PC-9 (cell line): Measurements from ENCODE around the gene ACSM5. TPM values are rescaled to one million over a fixed set of nuclear protein-coding genes. Genes with fewer than 3 reads are reported as not detected.
"Not testable (repeated sequence)": the region's sequence is repeated elsewhere in the genome, so short reads cannot be mapped to it uniquely, and the experiment has no call there.

ENCODE experiments used
- BruUV-seq: library from RNA; stranded (reverse); fragments of 400-500 nt; replicated peaks from 2 replicates; lab custom pipeline; 2021; lab: Mats Ljungman, UMichigan
- CTCF ChIA-PET: fragments of 300-600 bp; sonication (Branson Sonifier 250); formaldehyde crosslinking; loops from one replicate; lab custom pipeline; 2022; ENCODE audit warnings: antibody characterized with exemption; lab: Charles Lee
- POLR2A ChIA-PET: fragments of 300-600 bp; sonication (Branson Sonifier 250); formaldehyde crosslinking; loops from one replicate; lab custom pipeline; 2022; ENCODE audit warnings: antibody characterized with exemption; ENCODE audit not compliant: unreplicated experiment; lab: Charles Lee
- DNase-seq, 2 experiments: peaks; one replicate each; pipeline versions ENCODE4 v3.0.0 to v3.0.0-alpha.2; 2015 to 2022; ENCODE audit warnings: mixed read lengths in 1 of 2
- H2AFZ ChIP-seq: fragments of 200-600 bp; sonication (generic); 2 replicates; pipeline ENCODE4 v1.8.1; 2017; ENCODE audit warnings: antibody characterized with exemption
- H3F3A ChIP-seq: fragments of 200-600 bp; sonication (generic); 2 replicates; pipeline ENCODE4 v1.8.1; 2017; ENCODE audit warnings: antibody characterized with exemption, mild to moderate bottlenecking, low read depth; ENCODE audit not compliant: insufficient read depth
- H3K27ac ChIP-seq: fragments of 200-600 bp; sonication (generic); 2 replicates; pipeline ENCODE4 v1.6.1; 2016; ENCODE audit warnings: mixed run types
- H3K27me3 ChIP-seq: fragments of 200-600 bp; sonication (generic); 2 replicates; pipeline ENCODE4 v1.6.1; 2016; ENCODE audit warnings: low read depth, mixed run types; ENCODE audit not compliant: insufficient read depth
- H3K36me3 ChIP-seq: fragments of 200-600 bp; sonication (generic); 2 replicates; pipeline ENCODE4 v1.6.1; 2016; ENCODE audit warnings: low read depth, mixed run types
- H3K4me1 ChIP-seq: fragments of 200-600 bp; sonication (generic); replicated peaks from 2 replicates; pipeline ENCODE4 v1.6.1; 2016; ENCODE audit warnings: mixed run types; ENCODE audit not compliant: insufficient read depth
- H3K4me2 ChIP-seq: fragments of 200-600 bp; sonication (generic); 2 replicates; pipeline ENCODE4 v1.6.1; 2017; ENCODE audit warnings: mixed run types
- H3K4me3 ChIP-seq: fragments of 200-600 bp; sonication (generic); 2 replicates; pipeline ENCODE4 v1.6.1; 2016; ENCODE audit warnings: mixed run types
- H3K79me2 ChIP-seq: fragments of 200-600 bp; sonication (generic); 2 replicates; pipeline ENCODE4 v1.6.1; 2017; ENCODE audit warnings: low read depth, mixed run types
- H3K9me2 ChIP-seq: fragments of 200-600 bp; sonication (generic); 2 replicates; pipeline ENCODE4 v1.8.1; 2017; ENCODE audit warnings: mild to moderate bottlenecking; ENCODE audit not compliant: insufficient read depth
- H3K9me3 ChIP-seq: fragments of 200-600 bp; sonication (generic); 2 replicates; pipeline ENCODE4 v1.8.1; 2016; ENCODE audit warnings: low read depth; ENCODE audit not compliant: insufficient read depth
- H4K20me1 ChIP-seq: fragments of 200-600 bp; sonication (generic); 2 replicates; pipeline ENCODE4 v1.8.1; 2017; ENCODE audit not compliant: insufficient read depth
- CTCF ChIP-seq: fragments of 200-600 bp; sonication (generic); conservative IDR thresholded peaks from 2 replicates; pipeline ENCODE4 v1.6.1; 2017; ENCODE audit warnings: mixed run types, antibody characterized with exemption, mild to moderate bottlenecking, moderate library complexity
- EZH2 ChIP-seq: fragments of 200-600 bp; sonication (generic); IDR thresholded peaks from 2 replicates; pipeline ENCODE4 v1.8.0; 2017; ENCODE audit warnings: antibody characterized with exemption, low read depth
- intact Hi-C: fragments of 100-400 bp; cut with micrococcal nuclease; formaldehyde crosslinking; loops from one replicate; pipeline ENCODE4 v1.10.0; 2022; ENCODE audit not compliant: unreplicated experiment
- total RNA-seq: library from RNA; stranded (reverse); gene quantifications from 2 replicates; pipeline ENCODE4 v1.2.3, GENCODE V29; 2021

The ACSM5 gene
- total RNA-seq, 1 experiment from 2014 or later = not detected

- no peak for TF ChIP-seq CTCF
- no peak for TF ChIP-seq EZH2
- BruUV-seq = no TSS peak
- H4K20me1 ChIP-seq = no peaks in the 10 kb centered on the region
- no peak overlapping the region for H3K4me3 ChIP-seq
- CTCF ChIA-PET = no interaction called here
- POLR2A ChIA-PET = no interaction called here
- H3K9me3 ChIP-seq = no peaks in the 10 kb centered on the region
- H3K27me3 ChIP-seq = peaks cover 1% of the 10 kb centered on the region; the same call in 1 of the 2 replicates
- no peaks in the 10 kb centered on the region for H3F3A ChIP-seq
- H3K4me1 ChIP-seq = no peaks in the 10 kb centered on the region
- H3K4me2 ChIP-seq = no peak overlapping the region
- intact Hi-C loops = loop anchor here (10.0 kb wide), 1 partner anchor 171 kb away; no protein-coding TSS in a partner anchor
- no peak overlapping the region for H3K27ac ChIP-seq
- no peak for DNase-seq
- H3K36me3 ChIP-seq = no peaks in the 10 kb centered on the region
- no peaks in the 10 kb centered on the region for H3K9me2 ChIP-seq
- no peak overlapping the region for H2AFZ ChIP-seq
- H3K79me2 ChIP-seq = no peaks in the 10 kb centered on the region
These were observed 15.0 kb downstream of the ACSM5 start for GRCh38 chr16:20424129-20424866.

GRCh38 chr16:20427401-20427797, 18.1 kb downstream of the ACSM5 start:
- H3K9me3 ChIP-seq, H4K20me1 ChIP-seq, POLR2A ChIA-PET, H3K4me3 ChIP-seq, H2AFZ ChIP-seq, H3K79me2 ChIP-seq, DNase-seq, H3K27ac ChIP-seq, H3K36me3 ChIP-seq, H3K9me2 ChIP-seq, H3K27me3 ChIP-seq, H3K4me1 ChIP-seq, H3F3A ChIP-seq, H3K4me2 ChIP-seq, CTCF ChIA-PET, BruUV-seq: not testable (repeated sequence)
- intact Hi-C loops = loop anchor here (10.0 kb wide), 1 partner anchor 167 kb away; no protein-coding TSS in a partner anchor

- H3K9me3 ChIP-seq, H4K20me1 ChIP-seq, H3K9me2 ChIP-seq, H3K27ac ChIP-seq, DNase-seq, POLR2A ChIA-PET, CTCF ChIA-PET, H3K4me2 ChIP-seq, H2AFZ ChIP-seq, H3F3A ChIP-seq, H3K4me3 ChIP-seq, H3K4me1 ChIP-seq, BruUV-seq, H3K79me2 ChIP-seq, H3K36me3 ChIP-seq: not testable (repeated sequence)
- peaks cover 13% of the 10 kb centered on the region; the same call in 1 of the 2 replicates for H3K27me3 ChIP-seq
- intact Hi-C loops = loop anchor here (10.0 kb wide), 1 partner anchor 165 kb away; no protein-coding TSS in a partner anchor
These were observed 20.2 kb downstream of the ACSM5 start for GRCh38 chr16:20429499-20429898.

GRCh38 chr16:20430480-20430879, 21.1 kb downstream of the ACSM5 start:
- H3K4me2 ChIP-seq, DNase-seq, H4K20me1 ChIP-seq, H3K79me2 ChIP-seq, BruUV-seq, H2AFZ ChIP-seq, POLR2A ChIA-PET, H3F3A ChIP-seq, H3K4me3 ChIP-seq, H3K9me3 ChIP-seq, H3K9me2 ChIP-seq, intact Hi-C loops, CTCF ChIA-PET, H3K36me3 ChIP-seq, H3K27ac ChIP-seq, H3K4me1 ChIP-seq: not testable (repeated sequence)
- H3K27me3 ChIP-seq = peaks cover 20% of the 10 kb centered on the region
